ENCODE results near the gene PACRG. TPM values are rescaled to one million over a fixed set of nuclear protein-coding genes. Genes with fewer than 3 reads are reported as not detected.
A peak's percentile ranks its signal among the peaks of the same experiment; 100 is the strongest.

The PACRG gene
- total RNA-seq, 1 donor from 2014 or later = under 0.01 TPM

- FAIRE-seq = peak; percentile 7
- H3K27me3 ChIP-seq (ENCODE audit: control insufficient read depth, insufficient read depth, low read length) = no peaks in the 10 kb centered on the region
- H3K4me3 ChIP-seq (ENCODE audit: low read depth, low read length) = no peak overlapping the region
- no peak for DNase-seq (ENCODE audit: low read depth)
- no peaks in the 10 kb centered on the region for H3K36me3 ChIP-seq (ENCODE audit: control insufficient read depth, insufficient read depth, low read length)
- TF ChIP-seq CTCF (IDR thresholded peaks at IDR 0.05; ENCODE audit: insufficient read depth, low read length, severe bottlenecking) = no peak
These were observed 453.9 kb downstream of the PACRG start for GRCh38 chr6:163181666-163182180.

GRCh38 chr6:163182696-163183095, 454.9 kb downstream of the PACRG start:
- Histone ChIP-seq H3K36me3 (ENCODE audit: control insufficient read depth, insufficient read depth, low read length) (no peaks in the 10 kb centered on the region), H3K27me3 (ENCODE audit: control insufficient read depth, insufficient read depth, low read length) (no peaks in the 10 kb centered on the region), H3K4me3 (ENCODE audit: low read depth, low read length) (no peak overlapping the region)
- no peak for DNase-seq (ENCODE audit: low read depth)
- FAIRE-seq = no peak
- TF ChIP-seq CTCF (IDR thresholded peaks at IDR 0.05; ENCODE audit: insufficient read depth, low read length, severe bottlenecking) = no peak

DNA sequence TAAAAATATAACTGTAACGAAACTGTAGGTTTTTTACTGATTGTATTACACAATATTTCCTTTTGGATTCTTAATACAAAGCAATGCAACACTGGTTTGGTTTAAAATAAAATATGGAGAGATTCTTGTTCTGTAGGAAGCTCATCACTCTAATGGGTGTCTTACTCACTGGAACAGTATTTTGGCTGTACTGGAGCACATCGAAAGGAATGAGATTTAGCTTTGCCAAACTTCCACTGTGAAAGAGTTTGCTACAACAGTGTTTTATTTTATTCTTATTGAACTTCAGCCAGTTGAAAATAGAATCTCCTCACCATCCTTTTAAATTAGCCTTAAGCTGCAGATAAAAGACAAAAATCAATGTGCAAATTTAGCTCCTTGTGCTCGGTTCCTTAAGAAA, 456.0 kb downstream of the PACRG start:
- Histone ChIP-seq H3K27me3 (ENCODE audit: control insufficient read depth, insufficient read depth, low read length) (no peaks in the 10 kb centered on the region), H3K4me3 (ENCODE audit: low read depth, low read length) (no peak overlapping the region), H3K36me3 (ENCODE audit: control insufficient read depth, insufficient read depth, low read length) (no peaks in the 10 kb centered on the region)
- TF ChIP-seq CTCF (IDR thresholded peaks at IDR 0.05; ENCODE audit: insufficient read depth, low read length, severe bottlenecking) = no peak
- FAIRE-seq = no peak
- DNase-seq (ENCODE audit: low read depth) = no peak

- Histone ChIP-seq H3K36me3 (ENCODE audit: control insufficient read depth, insufficient read depth, low read length) (no peaks in the 10 kb centered on the region), H3K27me3 (ENCODE audit: control insufficient read depth, insufficient read depth, low read length) (no peaks in the 10 kb centered on the region), H3K4me3 (ENCODE audit: low read depth, low read length) (no peak overlapping the region)
- TF ChIP-seq CTCF (IDR thresholded peaks at IDR 0.05; ENCODE audit: insufficient read depth, low read length, severe bottlenecking) = no peak
- FAIRE-seq (no peak), DNase-seq (ENCODE audit: low read depth) (no peak)
These were observed 458.0 kb downstream of the PACRG start for GRCh38 chr6:163185744-163186143.

DNA sequence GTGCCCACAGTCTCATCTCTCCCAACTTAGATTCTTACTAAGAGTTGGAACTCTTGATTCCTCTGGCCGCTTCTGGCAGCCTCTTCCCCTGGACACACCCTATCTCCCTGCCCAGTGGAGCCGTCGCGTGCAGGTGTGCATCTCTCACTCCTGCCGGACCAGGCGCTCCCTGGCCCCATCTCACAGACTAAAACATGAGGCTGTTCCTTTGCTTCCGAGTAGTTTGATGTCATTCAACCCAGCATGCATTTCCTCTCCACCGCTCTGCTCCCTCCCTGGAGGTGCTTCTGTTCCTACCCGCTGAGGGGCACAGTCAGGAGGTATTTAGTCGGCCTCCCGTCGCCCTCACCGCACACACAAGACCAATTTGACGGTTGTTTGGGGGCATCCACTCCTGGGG, 458.8 kb downstream of the PACRG start:
- no peak for TF ChIP-seq CTCF (IDR thresholded peaks at IDR 0.05; ENCODE audit: insufficient read depth, low read length, severe bottlenecking)
- H3K4me3 ChIP-seq (ENCODE audit: low read depth, low read length) = no peak overlapping the region
- FAIRE-seq (no peak), DNase-seq (ENCODE audit: low read depth) (no peak)
- H3K27me3 ChIP-seq (ENCODE audit: control insufficient read depth, insufficient read depth, low read length) = no peaks in the 10 kb centered on the region
- H3K36me3 ChIP-seq (ENCODE audit: control insufficient read depth, insufficient read depth, low read length) = no peaks in the 10 kb centered on the region

GRCh38 chr6:163187201-163187600, 459.4 kb downstream of the PACRG start:
- no peak for TF ChIP-seq CTCF (IDR thresholded peaks at IDR 0.05; ENCODE audit: insufficient read depth, low read length, severe bottlenecking)
- no peak for FAIRE-seq
- H3K36me3 ChIP-seq (ENCODE audit: control insufficient read depth, insufficient read depth, low read length) = no peaks in the 10 kb centered on the region

More at GRCh38 chr6:163187201-163187600, 459.4 kb downstream of the PACRG start:
- Histone ChIP-seq H3K27me3 (ENCODE audit: control insufficient read depth, insufficient read depth, low read length) (no peaks in the 10 kb centered on the region), H3K4me3 (ENCODE audit: low read depth, low read length) (no peak overlapping the region)
- DNase-seq (ENCODE audit: low read depth) = no peak
